ENCODE results near the gene SULT1A1.

DNA sequence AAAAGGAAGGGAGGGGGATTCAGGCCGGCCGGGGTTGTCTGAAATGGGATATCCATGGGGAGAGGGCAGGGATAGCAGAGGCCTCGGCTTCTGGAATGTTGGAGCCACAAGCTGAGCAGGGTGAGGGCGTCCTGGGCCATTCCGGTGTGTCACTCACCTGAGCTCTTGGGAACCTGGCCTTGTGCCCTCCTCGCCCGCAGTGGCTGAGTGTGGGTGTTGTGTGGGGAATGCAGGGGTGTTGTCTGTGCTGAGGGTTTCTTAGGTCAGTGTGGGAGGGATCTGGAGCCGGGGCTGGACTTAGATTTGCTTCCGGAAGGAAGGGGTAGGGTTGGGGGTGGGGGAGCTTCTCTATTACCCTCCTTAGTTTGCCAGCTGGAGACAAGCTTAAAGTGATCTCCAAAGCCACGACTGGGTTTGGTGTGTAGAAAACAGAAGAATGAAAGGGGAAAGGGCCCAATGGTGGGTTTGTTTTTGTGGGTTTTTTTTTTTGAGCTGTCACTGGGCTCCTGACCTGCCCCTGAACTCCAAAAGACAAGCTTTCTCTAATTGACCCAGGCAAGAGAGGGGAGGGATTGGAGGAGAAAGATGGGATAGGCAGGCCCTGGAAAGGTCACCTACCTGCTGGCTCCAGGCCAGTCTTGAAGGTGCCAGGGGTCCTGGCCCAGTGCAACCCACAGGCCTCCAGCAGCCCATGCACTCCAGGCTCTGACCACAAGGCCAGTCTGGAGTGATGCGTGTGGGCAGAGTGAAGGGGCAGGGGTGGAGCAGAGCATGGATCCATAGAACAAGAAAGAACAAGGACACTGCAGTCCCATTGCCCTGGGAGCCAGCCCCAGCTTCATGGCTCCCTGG, 12.8 kb downstream of the SULT1A1 start, which contains the start of gene SULT1A2:
- TF ChIP-seq HDAC2 (IDR thresholded peaks at IDR 0.05; ENCODE audit: borderline replicate concordance in 1 of 2, low read depth in 2 of 2, low read length in 2 of 2) (no peak), GABPA (IDR thresholded peaks at IDR 0.05; ENCODE audit: borderline replicate concordance, insufficient read depth, low read length) (no peak), FOSL1 (IDR thresholded peaks at IDR 0.05; ENCODE audit: insufficient read depth, low read depth, low read length) (no peak), BACH1 (IDR thresholded peaks at IDR 0.05; ENCODE audit: low read length) (no peak), POLR2A (IDR thresholded peaks at IDR 0.05; ENCODE audit: control extremely low read depth in 1 of 2, low read depth in 2 of 2, low read length in 2 of 2) (no peak), KDM1A (IDR thresholded peaks at IDR 0.05; ENCODE audit: borderline replicate concordance, low read length) (no peak), TBP (IDR thresholded peaks at IDR 0.05; ENCODE audit: low read depth, low read length) (no peak)
- TF ChIP-seq, protein P1, sequence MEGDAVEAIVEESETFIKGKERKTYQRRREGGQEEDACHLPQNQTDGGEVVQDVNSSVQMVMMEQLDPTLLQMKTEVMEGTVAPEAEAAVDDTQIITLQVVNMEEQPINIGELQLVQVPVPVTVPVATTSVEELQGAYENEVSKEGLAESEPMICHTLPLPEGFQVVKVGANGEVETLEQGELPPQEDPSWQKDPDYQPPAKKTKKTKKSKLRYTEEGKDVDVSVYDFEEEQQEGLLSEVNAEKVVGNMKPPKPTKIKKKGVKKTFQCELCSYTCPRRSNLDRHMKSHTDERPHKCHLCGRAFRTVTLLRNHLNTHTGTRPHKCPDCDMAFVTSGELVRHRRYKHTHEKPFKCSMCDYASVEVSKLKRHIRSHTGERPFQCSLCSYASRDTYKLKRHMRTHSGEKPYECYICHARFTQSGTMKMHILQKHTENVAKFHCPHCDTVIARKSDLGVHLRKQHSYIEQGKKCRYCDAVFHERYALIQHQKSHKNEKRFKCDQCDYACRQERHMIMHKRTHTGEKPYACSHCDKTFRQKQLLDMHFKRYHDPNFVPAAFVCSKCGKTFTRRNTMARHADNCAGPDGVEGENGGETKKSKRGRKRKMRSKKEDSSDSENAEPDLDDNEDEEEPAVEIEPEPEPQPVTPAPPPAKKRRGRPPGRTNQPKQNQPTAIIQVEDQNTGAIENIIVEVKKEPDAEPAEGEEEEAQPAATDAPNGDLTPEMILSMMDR (IDR thresholded peaks at IDR 0.05; ENCODE audit: control extremely low read depth in 1 of 3, insufficient read depth in 1 of 3, low read depth in 1 of 3, low read length in 3 of 3): no peak

Data from H1 (cell line).